GM06990 (cell line): ENCODE data around the gene HOXD8.

ENCODE experiments used
- DNase-seq: peaks from one replicate; pipeline ENCODE4 v3.0.0-alpha.2; 2011; ENCODE audit not compliant: insufficient read length; ENCODE audit errors: extremely low read depth
- H3K27me3 ChIP-seq: replicated peaks from 2 replicates; pipeline ENCODE4 v1.6.0; 2011; ENCODE audit warnings: low read length; ENCODE audit not compliant: control insufficient read depth, insufficient read depth
- H3K36me3 ChIP-seq: 2 replicates; pipeline ENCODE4 v1.5.1; 2011; ENCODE audit warnings: low read length; ENCODE audit not compliant: control insufficient read depth, insufficient read depth
- H3K4me3 ChIP-seq: replicated peaks from 2 replicates; pipeline ENCODE4 v1.5.1; 2011; ENCODE audit warnings: low read depth, mild to moderate bottlenecking, control low read depth, low read length
- TF ChIP-seq, protein P1 (sequence below): IDR thresholded peaks from 2 replicates; pipeline ENCODE4 v1.5.1; 2011; ENCODE audit warnings: low read length, control low read depth, mild to moderate bottlenecking, inconsistent platforms; ENCODE audit not compliant: insufficient read depth, poor library complexity, severe bottlenecking

The HOXD8 gene

DNA sequence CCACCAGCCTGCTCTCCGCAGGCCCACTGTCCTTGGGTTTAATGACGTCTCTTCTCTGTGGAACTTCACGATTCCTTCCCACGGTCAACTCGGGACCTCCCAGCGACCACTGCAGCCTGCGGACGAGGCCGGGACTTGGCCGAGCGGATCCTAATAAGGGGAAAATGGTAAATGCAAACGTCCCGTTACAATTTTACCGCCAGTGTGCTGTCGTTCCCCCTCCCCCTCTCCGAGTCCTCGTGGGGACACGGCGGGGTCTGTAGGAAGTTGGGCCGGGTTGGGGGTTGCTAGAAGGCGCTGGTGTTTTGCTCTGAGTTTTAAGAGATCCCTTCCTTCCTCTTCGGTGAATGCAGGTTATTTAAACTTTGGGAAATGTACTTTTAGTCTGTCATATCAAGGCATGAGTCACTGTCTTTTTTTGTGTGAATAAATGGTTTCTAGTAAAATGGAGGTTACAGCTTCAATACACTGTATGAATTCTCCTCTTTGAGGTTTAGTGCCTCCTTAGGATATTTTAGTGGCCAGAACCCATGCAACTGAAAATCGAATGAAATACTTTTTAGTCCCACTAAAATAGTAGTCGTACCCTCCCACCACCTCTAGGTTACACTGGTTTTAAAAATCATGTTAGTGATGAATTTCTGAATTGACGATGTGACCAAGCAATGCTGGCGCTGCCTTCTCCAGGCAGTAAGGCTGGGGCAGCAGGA lies 20.2 kb upstream of the HOXD8 start:
- H3K27me3 ChIP-seq = peaks cover 3% of the 10 kb centered on the region
- TF ChIP-seq, protein P1, sequence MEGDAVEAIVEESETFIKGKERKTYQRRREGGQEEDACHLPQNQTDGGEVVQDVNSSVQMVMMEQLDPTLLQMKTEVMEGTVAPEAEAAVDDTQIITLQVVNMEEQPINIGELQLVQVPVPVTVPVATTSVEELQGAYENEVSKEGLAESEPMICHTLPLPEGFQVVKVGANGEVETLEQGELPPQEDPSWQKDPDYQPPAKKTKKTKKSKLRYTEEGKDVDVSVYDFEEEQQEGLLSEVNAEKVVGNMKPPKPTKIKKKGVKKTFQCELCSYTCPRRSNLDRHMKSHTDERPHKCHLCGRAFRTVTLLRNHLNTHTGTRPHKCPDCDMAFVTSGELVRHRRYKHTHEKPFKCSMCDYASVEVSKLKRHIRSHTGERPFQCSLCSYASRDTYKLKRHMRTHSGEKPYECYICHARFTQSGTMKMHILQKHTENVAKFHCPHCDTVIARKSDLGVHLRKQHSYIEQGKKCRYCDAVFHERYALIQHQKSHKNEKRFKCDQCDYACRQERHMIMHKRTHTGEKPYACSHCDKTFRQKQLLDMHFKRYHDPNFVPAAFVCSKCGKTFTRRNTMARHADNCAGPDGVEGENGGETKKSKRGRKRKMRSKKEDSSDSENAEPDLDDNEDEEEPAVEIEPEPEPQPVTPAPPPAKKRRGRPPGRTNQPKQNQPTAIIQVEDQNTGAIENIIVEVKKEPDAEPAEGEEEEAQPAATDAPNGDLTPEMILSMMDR = no peak
- no peak overlapping the region for H3K4me3 ChIP-seq
- no peak for DNase-seq
- no peaks in the 10 kb centered on the region for H3K36me3 ChIP-seq

DNA sequence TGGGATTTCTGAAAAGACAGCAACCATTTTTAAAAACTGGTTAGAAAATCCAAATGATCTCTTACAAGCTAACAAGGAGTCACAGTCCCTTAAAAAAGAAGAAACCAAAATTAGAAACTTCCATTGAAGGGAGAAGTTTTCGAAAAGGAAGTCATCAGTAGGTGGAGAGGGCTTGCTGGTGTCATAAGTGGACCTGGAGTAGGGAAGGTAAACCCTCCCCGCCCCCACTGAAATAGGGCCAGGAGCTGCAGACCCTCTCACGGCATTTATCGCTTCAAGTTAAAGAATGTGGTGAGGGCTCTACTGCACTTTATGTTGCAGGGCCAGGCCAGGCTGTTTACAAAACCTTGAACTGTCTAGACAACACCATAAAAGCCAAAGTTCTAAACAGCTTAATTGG lies 19.6 kb upstream of the HOXD8 start:
- H3K4me3 ChIP-seq = no peak overlapping the region
- H3K27me3 ChIP-seq = peaks cover 3% of the 10 kb centered on the region
- H3K36me3 ChIP-seq = no peaks in the 10 kb centered on the region
- no peak for DNase-seq
- TF ChIP-seq, protein P1 = no peak

DNA sequence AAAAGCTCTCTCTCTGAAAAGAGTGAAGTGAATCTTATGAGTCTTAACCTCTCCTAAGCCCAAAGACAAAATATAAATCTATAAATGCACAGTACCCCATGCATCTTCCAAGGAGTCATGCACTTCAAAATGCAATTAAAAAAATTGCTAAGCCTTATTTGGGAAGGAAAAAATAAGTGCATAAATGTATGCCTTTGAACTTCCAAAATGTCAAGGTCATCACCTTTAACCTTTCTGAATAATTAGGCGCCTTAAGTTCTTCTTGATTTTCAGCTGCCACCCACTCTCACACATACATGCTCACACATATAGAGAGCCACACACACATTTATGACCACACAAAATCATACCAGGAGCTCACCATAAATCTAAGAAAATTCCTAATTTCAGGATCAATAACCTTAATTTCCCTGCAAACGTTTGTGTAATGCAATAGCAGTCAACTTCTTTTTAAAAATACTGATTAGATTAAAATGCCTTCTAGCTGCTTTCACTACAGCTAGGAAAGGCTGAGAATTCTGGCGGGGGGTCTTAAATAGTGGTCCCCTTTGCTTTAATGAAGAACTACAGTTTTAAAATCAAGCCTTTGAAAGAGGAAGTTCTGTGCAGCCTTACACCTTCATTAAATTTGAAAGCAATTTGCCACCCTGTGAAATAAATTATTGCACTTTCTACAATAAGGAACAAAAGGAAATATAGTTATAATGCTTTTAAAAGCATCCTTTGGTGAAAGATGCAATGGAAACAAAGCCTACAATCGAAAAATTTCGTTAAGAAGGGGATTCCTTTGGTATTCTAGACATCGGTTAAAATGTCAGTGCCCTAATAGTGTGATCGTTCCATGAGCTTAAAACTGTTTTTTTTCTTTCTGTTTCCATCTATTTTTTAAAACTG lies 18.8 kb upstream of the HOXD8 start:
- no peak overlapping the region for H3K4me3 ChIP-seq
- H3K36me3 ChIP-seq = no peaks in the 10 kb centered on the region
- DNase-seq = no peak
- TF ChIP-seq, protein P1 = no peak
- peaks cover 3% of the 10 kb centered on the region for H3K27me3 ChIP-seq

DNA sequence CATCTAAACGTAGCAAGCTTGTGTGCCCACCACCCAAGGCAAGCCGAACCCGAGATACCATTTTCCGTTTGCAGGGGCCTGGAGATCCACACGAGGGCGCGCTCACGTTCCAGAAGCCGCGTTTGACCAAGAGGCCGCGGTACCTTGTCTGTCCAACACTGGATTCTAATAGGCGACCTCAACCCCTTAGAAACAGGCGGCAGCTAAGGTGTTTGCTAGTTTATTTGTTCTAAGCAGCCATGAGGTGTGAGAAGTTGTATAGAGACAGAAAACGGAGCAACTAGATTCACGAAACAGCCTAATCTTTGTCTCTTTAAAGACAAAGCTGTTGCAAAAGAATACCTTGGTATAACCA lies 18.2 kb upstream of the HOXD8 start:
- Histone ChIP-seq H3K4me3 (no peak overlapping the region), H3K36me3 (no peaks in the 10 kb centered on the region), H3K27me3 (peaks cover 3% of the 10 kb centered on the region)
- TF ChIP-seq, protein P1 = peak; percentile 81
- no peak for DNase-seq

DNA sequence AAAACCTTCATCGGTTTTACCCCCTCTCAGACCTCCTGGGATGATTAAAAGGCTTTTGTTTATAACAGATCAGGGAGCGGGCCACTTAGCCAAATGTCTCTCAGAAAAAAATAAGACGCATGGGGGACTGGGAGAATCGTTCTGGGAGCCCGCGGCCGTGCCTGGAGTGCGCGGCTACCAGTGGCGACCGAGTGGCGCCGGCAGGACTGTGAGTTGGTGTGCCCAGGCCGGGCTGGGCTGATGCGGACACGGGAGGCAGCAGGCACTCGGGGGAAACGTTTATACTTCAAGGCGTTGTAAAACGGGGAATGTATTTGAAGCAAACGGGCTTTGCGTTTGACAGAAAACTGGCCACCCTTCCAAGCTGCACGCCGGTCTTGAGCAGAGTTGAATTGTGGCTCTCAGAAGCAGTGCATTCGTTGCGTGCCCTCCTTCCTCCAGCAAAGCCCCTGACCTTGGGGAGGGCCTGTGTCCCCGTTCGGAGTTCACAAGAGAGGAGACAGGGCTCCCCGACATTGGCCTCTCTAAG lies 17.6 kb upstream of the HOXD8 start:
- Histone ChIP-seq H3K36me3 (no peaks in the 10 kb centered on the region), H3K27me3 (peaks cover 4% of the 10 kb centered on the region), H3K4me3 (no peak overlapping the region)
- TF ChIP-seq, protein P1 = no peak
- DNase-seq = no peak
